Psoas muscle (tissue), 8 donors: Measurements from ENCODE around the gene ADRA2C. TPM values are rescaled to one million over a fixed set of nuclear protein-coding genes. Genes with fewer than 3 reads are reported as not detected.

Experiments
- ATAC-seq, 4 donors: fragments of 200-7000 bp; cut with Tn5 transposase; one replicate each; pipeline ENCODE4 v1.9.1; 2020; ENCODE audit warnings: moderate library complexity in 3 of 4, mild to moderate bottlenecking in 2 of 4
- DNase-seq, 2 donors: peaks; one replicate each; pipeline ENCODE4 v3.0.0-alpha.2; 2020
- H3K27ac ChIP-seq: fragments of 200-600 bp; one replicate; pipeline ENCODE4 v1.8.0; 2022
- H3K27me3 ChIP-seq, 3 donors: fragments of 200-600 bp in 1 of 3; one replicate each; pipeline versions ENCODE4 v1.6.1 to v1.8.0; 2013 to 2022; ENCODE audit warnings: low read length in 2 of 3, mild to moderate bottlenecking in 2 of 3, moderate library complexity in 1 of 3; ENCODE audit not compliant: insufficient read depth in 3 of 3
- H3K36me3 ChIP-seq, 2 donors: fragments of 200-600 bp in 1 of 2; one replicate each; pipeline versions ENCODE4 v1.6.1 to v1.8.0; 2013 to 2022; ENCODE audit warnings: low read depth in 1 of 2, mild to moderate bottlenecking in 1 of 2, moderate library complexity in 1 of 2; ENCODE audit not compliant: insufficient read depth in 1 of 2
- H3K4me1 ChIP-seq: fragments of 200-600 bp; one replicate; pipeline ENCODE4 v1.8.0; 2022
- H3K4me3 ChIP-seq: fragments of 200-600 bp; one replicate; pipeline ENCODE4 v1.8.0; 2022; ENCODE audit warnings: mild to moderate bottlenecking
- H3K9me3 ChIP-seq: fragments of 200-600 bp; one replicate; pipeline ENCODE4 v1.8.0; 2022
- WGBS, 3 donors: extraction: QIAGEN DNeasy Blood & Tissue Kit; methylation state at CpG; one replicate each; pipeline versions ENCODE4 v1.1.6 to v1.1.7; 2013; 5-methylcytosine and 5-hydroxymethylcytosine counted together
- intact Hi-C, 2 donors: fragments of 100-400 bp; cut with DNase I; formaldehyde crosslinking; loops; one replicate each; pipeline versions ENCODE4 v1.11.0 to v1.14.2; 2022
- polyA plus RNA-seq, 3 donors: library from polyadenylated mRNA; stranded (reverse); fragments of 200-250 nt; gene quantifications; one replicate each; pipeline ENCODE4 v1.2.3, GENCODE V29; 2013
- total RNA-seq, 4 donors: library from RNA; stranded (reverse); fragmentation: NEBNext Ultra II Directional in 2 of 4; extraction: Animal tissue kit (Norgen Biotek cat#: 25700) in 2 of 4; gene quantifications; one replicate each; pipeline versions ENCODE4 v1.2.1 to v1.2.4, GENCODE V29; 2021 to 2023
- TF ChIP-seq, protein P1 (sequence below): fragments of 200-600 bp; IDR thresholded peaks from one replicate; pipeline ENCODE4 v1.8.0; 2022; ENCODE audit warnings: antibody characterized with exemption
- donor health status: healthy with polysubstance abuse.
- donor health status: DM: no; HTN: no; CAD: no; lungs with moderate emphysema.
- donor health status: Bipolar disorder and iron deficiency.
- donor health status: healthy.
- donor health status: DM: yes; HTN: yes; CAD: no.
- donor health status: DM: no; HTN: no; CAD: no.
- donor health status: DM: no; HTN: no; CAD: no.
- donor health status: DM: yes; HTN: yes; CAD: no.

Gene ADRA2C
- total and polyA plus RNA-seq, 7 donors = 1.8 to 5.0 (median 3.8) TPM

DNA sequence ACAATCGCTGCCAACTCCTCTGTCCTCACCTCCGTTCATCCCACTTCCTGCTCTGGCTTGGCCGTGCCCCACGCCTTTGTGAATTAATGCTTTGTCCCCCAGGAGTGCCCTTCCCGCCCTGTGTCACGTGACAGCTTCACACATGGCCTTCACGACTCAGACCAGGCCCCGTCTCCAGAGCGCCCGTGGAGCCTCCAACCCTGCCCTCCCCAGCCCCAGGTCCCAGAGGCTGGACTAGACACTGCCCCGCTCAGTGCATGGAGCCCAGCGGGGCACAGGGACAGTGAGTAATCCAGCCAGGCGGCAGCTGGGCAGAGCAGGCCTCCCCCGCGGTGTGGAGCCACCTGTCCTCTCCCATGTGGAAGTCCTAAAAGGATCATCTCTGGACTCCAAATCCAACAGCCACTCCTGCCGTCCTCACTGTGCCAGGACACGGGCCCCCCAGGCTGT is 7.4 kb downstream of the ADRA2C start:
- no peak for ATAC-seq
- 29 to 45% (median 31%) methylated on average over 15 to 17 of the region's 17 CpGs for WGBS, 3 donors

DNA sequence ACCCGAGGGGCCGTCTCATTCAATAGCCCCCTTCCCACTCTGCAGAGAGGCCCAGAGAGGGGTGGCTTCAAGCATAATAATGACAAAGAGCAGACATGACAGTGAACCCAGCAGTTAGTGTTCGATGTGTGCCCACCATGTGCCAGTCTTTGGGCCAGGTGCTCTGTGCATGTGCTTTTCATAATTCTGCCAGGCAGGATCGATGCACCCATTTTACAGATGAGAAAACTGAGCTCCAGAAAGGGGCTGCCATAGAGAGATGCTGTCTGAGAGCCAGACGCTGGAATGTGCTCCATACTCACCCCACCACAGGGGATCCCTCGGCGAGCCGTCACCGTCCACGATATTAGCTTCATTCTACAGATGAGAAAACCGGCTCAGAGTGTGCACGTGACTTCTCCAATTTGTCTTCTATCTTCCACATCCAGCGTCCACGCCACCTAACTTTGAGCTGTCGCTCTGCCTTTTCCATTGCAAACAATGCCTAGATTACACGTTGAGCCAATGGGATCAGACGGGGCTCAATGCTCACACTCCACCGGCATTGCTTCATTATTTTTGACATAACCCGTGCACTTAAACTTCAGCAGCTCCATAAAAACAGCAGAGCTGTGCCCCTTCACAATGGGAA is 8.2 kb downstream of the ADRA2C start:
- intact Hi-C loops = no loop called here
- ATAC-seq (no peak), DNase-seq (no peak)
- H3K36me3 ChIP-seq = no peaks in the 10 kb centered on the region
- H3K9me3 ChIP-seq = no peaks in the 10 kb centered on the region
- no peak overlapping the region for H3K27ac ChIP-seq
- no peak overlapping the region for H3K4me3 ChIP-seq
- H3K4me1 ChIP-seq = no peaks in the 10 kb centered on the region
- H3K27me3 ChIP-seq = peaks cover 0 to 69% (median 28%) of the 10 kb centered on the region in 3 donors
- TF ChIP-seq, protein P1, sequence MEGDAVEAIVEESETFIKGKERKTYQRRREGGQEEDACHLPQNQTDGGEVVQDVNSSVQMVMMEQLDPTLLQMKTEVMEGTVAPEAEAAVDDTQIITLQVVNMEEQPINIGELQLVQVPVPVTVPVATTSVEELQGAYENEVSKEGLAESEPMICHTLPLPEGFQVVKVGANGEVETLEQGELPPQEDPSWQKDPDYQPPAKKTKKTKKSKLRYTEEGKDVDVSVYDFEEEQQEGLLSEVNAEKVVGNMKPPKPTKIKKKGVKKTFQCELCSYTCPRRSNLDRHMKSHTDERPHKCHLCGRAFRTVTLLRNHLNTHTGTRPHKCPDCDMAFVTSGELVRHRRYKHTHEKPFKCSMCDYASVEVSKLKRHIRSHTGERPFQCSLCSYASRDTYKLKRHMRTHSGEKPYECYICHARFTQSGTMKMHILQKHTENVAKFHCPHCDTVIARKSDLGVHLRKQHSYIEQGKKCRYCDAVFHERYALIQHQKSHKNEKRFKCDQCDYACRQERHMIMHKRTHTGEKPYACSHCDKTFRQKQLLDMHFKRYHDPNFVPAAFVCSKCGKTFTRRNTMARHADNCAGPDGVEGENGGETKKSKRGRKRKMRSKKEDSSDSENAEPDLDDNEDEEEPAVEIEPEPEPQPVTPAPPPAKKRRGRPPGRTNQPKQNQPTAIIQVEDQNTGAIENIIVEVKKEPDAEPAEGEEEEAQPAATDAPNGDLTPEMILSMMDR = no peak
- WGBS, 3 donors = 74 to 82% (median 75%) methylated on average over 19 of the region's 19 CpGs

More for the DNA sequence above, 7.4 kb downstream of the ADRA2C start:
- H3K27me3 ChIP-seq = peaks cover 0 to 76% (median 32%) of the 10 kb centered on the region in 3 donors
- H3K4me3 ChIP-seq = no peak overlapping the region
- H3K4me1 ChIP-seq = no peaks in the 10 kb centered on the region
- intact Hi-C loops = no loop called here
- no peak for DNase-seq
- no peaks in the 10 kb centered on the region for H3K36me3 ChIP-seq
- H3K27ac ChIP-seq = no peak overlapping the region
- H3K9me3 ChIP-seq = no peaks in the 10 kb centered on the region
- TF ChIP-seq, protein P1 = no peak

DNA sequence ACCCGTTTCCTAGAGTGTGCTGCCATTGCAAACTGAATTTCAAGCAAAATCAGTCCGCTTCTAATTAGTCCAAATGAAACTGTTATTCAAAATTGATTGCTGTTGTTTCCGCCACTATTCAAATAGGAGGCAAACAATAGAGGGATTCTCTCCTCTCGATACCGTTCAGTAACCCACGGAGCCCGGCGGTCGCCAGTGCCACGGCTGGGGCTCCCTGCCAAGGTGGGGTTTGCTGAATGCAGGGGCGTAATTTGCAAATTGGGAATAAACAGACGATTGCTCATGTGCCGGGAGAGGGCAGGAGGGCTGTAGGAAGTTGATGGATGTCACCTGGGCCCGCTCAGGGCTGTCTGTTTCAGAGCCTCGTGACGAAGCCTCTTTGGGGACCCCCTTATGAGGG is 8.8 kb downstream of the ADRA2C start:
- no peak overlapping the region for H3K27ac ChIP-seq
- intact Hi-C loops = no loop called here
- no peak overlapping the region for H3K4me3 ChIP-seq
- DNase-seq = no peak
- H3K36me3 ChIP-seq = no peaks in the 10 kb centered on the region
- TF ChIP-seq, protein P1 = no peak
- 64 to 70% (median 69%) methylated on average over 16 of the region's 16 CpGs for WGBS, 3 donors
- H3K9me3 ChIP-seq = no peaks in the 10 kb centered on the region
- no peak for ATAC-seq
- peaks cover 0 to 64% (median 28%) of the 10 kb centered on the region in 3 donors for H3K27me3 ChIP-seq
- no peaks in the 10 kb centered on the region for H3K4me1 ChIP-seq

DNA sequence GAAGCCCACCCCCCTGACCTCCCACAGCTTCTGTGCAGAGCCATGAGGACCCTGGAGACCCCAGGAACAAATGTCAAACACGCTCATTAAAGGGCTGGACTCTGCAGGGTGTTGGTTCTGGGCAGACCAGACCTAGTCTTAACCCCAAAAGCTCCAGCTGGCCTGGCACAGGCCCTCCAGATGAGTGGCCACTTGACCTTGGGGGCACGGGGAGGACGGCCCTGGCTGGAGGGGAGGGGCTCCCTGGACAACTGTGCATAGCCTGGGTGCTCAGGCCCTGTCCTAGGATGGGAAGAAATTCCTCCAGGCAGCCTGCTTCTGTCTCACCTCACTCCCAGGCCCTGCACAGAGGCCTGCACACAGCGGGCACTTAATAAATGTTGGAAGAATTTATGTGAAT is 9.4 kb downstream of the ADRA2C start:
- Histone ChIP-seq H3K4me1 (no peaks in the 10 kb centered on the region), H3K27me3 (peaks cover 0 to 59% (median 27%) of the 10 kb centered on the region in 3 donors), H3K9me3 (no peaks in the 10 kb centered on the region), H3K4me3 (no peak overlapping the region), H3K27ac (no peak overlapping the region), H3K36me3 (no peaks in the 10 kb centered on the region)
- WGBS, 3 donors = 57 to 61% (median 60%) methylated on average over 4 of the region's 4 CpGs
- intact Hi-C loops = no loop called here
- TF ChIP-seq, protein P1 = no peak
- ATAC-seq (no peak), DNase-seq (no peak)
